Mammary epithelial cell (primary cell): ENCODE data around the gene ARRDC2.

Experiments
- CTCF ChIP-seq, 2 donors: IDR thresholded peaks in 1 of 2; conservative IDR thresholded peaks in 1 of 2; 2 replicates each; pipeline ENCODE4 v1.5.1; 2011 to 2012; ENCODE audit warnings: inconsistent platforms in 2 of 2, low read length in 2 of 2, mild to moderate bottlenecking in 2 of 2, control low read depth in 1 of 2, low read depth in 1 of 2; ENCODE audit not compliant: insufficient read depth in 1 of 2; ENCODE audit errors: extremely low read depth in 1 of 2
- EZH2 ChIP-seq: IDR thresholded peaks from 2 replicates; pipeline ENCODE4 v1.6.1; 2012; ENCODE audit warnings: low read length, inconsistent platforms, borderline replicate concordance

- TF ChIP-seq EZH2: no peak
- no peak for TF ChIP-seq CTCF (conservative IDR thresholded peaks at IDR 0.05 in 1 of 2, IDR thresholded peaks at IDR 0.05 in 1 of 2; ENCODE audit: extremely low read depth in 1 of 2, insufficient read depth in 1 of 2, low read depth in 1 of 2, low read length in 2 of 2)
These were observed at the start of gene ARRDC2 for GRCh38 chr19:18007917-18008673.
